ENCODE measurements around the gene PGRMC1. TPM values are rescaled to one million over a fixed set of nuclear protein-coding genes. Genes with fewer than 3 reads are reported as not detected.

Gene PGRMC1
- total RNA-seq (2021) = 177 to 196 TPM (median 193 TPM) in 3 replicates
- Bru-seq, nascent RNA = percentile 97 among the genes with signal in this experiment
- long read RNA-seq, experiment 1, transcript PGRMC1-201 (3 exons, 1,911 nt) = major isoform, 503 of 543 reads
- long read RNA-seq, experiment 1, partial matches to known transcripts = 11 of 543 reads
- long read RNA-seq, experiment 1, other reads (novel, unspliced or antisense) = 29 of 543 reads
- long read RNA-seq, experiment 2, transcript PGRMC1-201 (3 exons, 1,911 nt) = major isoform, 154 of 422 reads
- long read RNA-seq, experiment 2, partial matches to known transcripts = 88 of 422 reads
- long read RNA-seq, experiment 2, other reads (novel, unspliced or antisense) = 180 of 422 reads
- long read RNA-seq, experiment 3, transcript PGRMC1-201 (3 exons, 1,911 nt) = major isoform, 21 of 25 reads
- long read RNA-seq, experiment 3, partial matches to known transcripts = 4 of 25 reads
- long read RNA-seq, experiment 3, other reads (novel, unspliced or antisense) = 0 of 25 reads

DNA sequence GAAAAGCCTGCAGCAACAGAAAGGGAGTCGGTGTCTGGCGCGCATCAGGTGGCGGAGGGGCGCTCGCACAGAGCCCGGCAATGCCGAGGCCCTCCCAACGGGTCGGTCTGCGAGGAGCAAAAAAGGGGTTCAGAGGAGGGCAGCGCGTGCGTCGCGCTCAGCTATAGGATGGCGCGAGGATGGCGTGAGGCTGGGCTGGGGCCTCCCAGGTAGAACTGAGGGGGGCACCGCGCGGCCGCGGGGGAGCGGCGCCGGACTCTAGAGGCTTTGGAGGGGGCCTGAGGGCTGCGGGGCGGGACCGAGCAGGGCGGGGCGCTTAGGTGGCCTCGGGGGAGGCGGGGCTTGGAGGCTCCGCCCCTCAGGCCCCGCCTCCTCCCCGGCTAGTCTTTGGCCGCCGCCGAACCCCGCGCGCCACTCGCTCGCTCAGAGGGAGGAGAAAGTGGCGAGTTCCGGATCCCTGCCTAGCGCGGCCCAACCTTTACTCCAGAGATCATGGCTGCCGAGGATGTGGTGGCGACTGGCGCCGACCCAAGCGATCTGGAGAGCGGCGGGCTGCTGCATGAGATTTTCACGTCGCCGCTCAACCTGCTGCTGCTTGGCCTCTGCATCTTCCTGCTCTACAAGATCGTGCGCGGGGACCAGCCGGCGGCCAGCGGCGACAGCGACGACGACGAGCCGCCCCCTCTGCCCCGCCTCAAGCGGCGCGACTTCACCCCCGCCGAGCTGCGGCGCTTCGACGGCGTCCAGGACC, at the start of gene PGRMC1:
TSS of gene PGRMC1 (plus strand) at position 414 of the 751 bp plus-strand sequence. CDS start at position 493, 79 bp downstream.
- peak; percentile 89 for ATAC-seq
- Mint-ChIP-seq H3K4me1 (peaks cover 39% of the 10 kb centered on the region), H3K36me3 (peaks cover 6% of the 10 kb centered on the region), H3K27me3 (ENCODE audit: low read depth) (no peaks in the 10 kb centered on the region), H3K9me3 (no peaks in the 10 kb centered on the region), H3K27ac (peak within 1 kb of the TSS; percentile 98), H3K4me3 (peak within 1 kb of the TSS; percentile 96)
- ChIA-PET CTCF (interaction anchor here (0.8 kb wide), 1 partner anchor 117 kb away, joined by 3 read pairs; no protein-coding TSS in a partner anchor), POLR2A (interaction anchor here (0.6 to 1.2 kb wide), 2 partner anchors 37 to 40 kb away, joined by 3 read pairs; no protein-coding TSS in a partner anchor)
- peak; percentile 77 for DNase-seq (ENCODE audit: low spot score)
- TF ChIP-seq ATF2 (CRISPR knock-in tag; IDR thresholded peaks at IDR 0.05; ENCODE audit: borderline replicate concordance, low read depth) (no peak), EMX1 (CRISPR knock-in tag; IDR thresholded peaks at IDR 0.05) (no peak), GABPB1 (CRISPR knock-in tag; IDR thresholded peaks at IDR 0.05) (no peak), TEAD1 (CRISPR knock-in tag; IDR thresholded peaks at IDR 0.05) (no peak), RELA (CRISPR knock-in tag; IDR thresholded peaks at IDR 0.05; ENCODE audit: borderline replicate concordance) (no peak), ZNF423 (CRISPR knock-in tag; IDR thresholded peaks at IDR 0.05) (no peak), CREM (CRISPR knock-in tag; IDR thresholded peaks at IDR 0.05) (no peak), MXD4 (CRISPR knock-in tag; IDR thresholded peaks at IDR 0.05; ENCODE audit: borderline replicate concordance) (no peak), MYBL2 (CRISPR knock-in tag; IDR thresholded peaks at IDR 0.05) (no peak), FOXP1 (CRISPR knock-in tag; IDR thresholded peaks at IDR 0.05; ENCODE audit: borderline replicate concordance) (peak; percentile 26; the same call in 1 of the 2 replicates), ZBTB43 (CRISPR knock-in tag; IDR thresholded peaks at IDR 0.05) (no peak), IRF2 (CRISPR knock-in tag; IDR thresholded peaks at IDR 0.05; ENCODE audit: borderline replicate concordance, low read depth) (no peak), ESRRA (CRISPR knock-in tag; IDR thresholded peaks at IDR 0.05; ENCODE audit: borderline replicate concordance) (no peak)
- TF ChIP-seq, protein P1, sequence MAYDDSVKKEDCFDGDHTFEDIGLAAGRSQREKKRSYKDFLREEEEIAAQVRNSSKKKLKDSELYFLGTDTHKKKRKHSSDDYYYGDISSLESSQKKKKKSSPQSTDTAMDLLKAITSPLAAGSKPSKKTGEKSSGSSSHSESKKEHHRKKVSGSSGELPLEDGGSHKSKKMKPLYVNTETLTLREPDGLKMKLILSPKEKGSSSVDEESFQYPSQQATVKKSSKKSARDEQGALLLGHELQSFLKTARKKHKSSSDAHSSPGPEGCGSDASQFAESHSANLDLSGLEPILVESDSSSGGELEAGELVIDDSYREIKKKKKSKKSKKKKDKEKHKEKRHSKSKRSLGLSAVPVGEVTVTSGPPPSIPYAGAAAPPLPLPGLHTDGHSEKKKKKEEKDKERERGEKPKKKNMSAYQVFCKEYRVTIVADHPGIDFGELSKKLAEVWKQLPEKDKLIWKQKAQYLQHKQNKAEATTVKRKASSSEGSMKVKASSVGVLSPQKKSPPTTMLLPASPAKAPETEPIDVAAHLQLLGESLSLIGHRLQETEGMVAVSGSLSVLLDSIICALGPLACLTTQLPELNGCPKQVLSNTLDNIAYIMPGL (CRISPR knock-in tag; IDR thresholded peaks at IDR 0.05) = 0 out of 2 replicates have a peak, but pooled peaks have one; percentile 44
- TF ChIP-seq, protein P2, sequence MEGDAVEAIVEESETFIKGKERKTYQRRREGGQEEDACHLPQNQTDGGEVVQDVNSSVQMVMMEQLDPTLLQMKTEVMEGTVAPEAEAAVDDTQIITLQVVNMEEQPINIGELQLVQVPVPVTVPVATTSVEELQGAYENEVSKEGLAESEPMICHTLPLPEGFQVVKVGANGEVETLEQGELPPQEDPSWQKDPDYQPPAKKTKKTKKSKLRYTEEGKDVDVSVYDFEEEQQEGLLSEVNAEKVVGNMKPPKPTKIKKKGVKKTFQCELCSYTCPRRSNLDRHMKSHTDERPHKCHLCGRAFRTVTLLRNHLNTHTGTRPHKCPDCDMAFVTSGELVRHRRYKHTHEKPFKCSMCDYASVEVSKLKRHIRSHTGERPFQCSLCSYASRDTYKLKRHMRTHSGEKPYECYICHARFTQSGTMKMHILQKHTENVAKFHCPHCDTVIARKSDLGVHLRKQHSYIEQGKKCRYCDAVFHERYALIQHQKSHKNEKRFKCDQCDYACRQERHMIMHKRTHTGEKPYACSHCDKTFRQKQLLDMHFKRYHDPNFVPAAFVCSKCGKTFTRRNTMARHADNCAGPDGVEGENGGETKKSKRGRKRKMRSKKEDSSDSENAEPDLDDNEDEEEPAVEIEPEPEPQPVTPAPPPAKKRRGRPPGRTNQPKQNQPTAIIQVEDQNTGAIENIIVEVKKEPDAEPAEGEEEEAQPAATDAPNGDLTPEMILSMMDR (IDR thresholded peaks at IDR 0.05) = no peak
- TF ChIP-seq, protein P3, sequence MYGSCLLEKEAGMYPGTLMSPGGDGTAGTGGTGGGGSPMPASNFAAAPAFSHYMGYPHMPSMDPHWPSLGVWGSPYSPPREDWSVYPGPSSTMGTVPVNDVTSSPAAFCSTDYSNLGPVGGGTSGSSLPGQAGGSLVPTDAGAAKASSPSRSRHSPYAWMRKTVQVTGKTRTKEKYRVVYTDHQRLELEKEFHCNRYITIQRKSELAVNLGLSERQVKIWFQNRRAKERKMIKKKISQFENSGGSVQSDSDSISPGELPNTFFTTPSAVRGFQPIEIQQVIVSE (CRISPR knock-in tag; IDR thresholded peaks at IDR 0.05; ENCODE audit: borderline replicate concordance) = no peak
- TF ChIP-seq, protein P4, sequence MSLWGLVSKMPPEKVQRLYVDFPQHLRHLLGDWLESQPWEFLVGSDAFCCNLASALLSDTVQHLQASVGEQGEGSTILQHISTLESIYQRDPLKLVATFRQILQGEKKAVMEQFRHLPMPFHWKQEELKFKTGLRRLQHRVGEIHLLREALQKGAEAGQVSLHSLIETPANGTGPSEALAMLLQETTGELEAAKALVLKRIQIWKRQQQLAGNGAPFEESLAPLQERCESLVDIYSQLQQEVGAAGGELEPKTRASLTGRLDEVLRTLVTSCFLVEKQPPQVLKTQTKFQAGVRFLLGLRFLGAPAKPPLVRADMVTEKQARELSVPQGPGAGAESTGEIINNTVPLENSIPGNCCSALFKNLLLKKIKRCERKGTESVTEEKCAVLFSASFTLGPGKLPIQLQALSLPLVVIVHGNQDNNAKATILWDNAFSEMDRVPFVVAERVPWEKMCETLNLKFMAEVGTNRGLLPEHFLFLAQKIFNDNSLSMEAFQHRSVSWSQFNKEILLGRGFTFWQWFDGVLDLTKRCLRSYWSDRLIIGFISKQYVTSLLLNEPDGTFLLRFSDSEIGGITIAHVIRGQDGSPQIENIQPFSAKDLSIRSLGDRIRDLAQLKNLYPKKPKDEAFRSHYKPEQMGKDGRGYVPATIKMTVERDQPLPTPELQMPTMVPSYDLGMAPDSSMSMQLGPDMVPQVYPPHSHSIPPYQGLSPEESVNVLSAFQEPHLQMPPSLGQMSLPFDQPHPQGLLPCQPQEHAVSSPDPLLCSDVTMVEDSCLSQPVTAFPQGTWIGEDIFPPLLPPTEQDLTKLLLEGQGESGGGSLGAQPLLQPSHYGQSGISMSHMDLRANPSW (CRISPR knock-in tag; conservative IDR thresholded peaks at IDR 0.05; ENCODE audit: low read depth) = no peak
- TF ChIP-seq, protein P5, sequence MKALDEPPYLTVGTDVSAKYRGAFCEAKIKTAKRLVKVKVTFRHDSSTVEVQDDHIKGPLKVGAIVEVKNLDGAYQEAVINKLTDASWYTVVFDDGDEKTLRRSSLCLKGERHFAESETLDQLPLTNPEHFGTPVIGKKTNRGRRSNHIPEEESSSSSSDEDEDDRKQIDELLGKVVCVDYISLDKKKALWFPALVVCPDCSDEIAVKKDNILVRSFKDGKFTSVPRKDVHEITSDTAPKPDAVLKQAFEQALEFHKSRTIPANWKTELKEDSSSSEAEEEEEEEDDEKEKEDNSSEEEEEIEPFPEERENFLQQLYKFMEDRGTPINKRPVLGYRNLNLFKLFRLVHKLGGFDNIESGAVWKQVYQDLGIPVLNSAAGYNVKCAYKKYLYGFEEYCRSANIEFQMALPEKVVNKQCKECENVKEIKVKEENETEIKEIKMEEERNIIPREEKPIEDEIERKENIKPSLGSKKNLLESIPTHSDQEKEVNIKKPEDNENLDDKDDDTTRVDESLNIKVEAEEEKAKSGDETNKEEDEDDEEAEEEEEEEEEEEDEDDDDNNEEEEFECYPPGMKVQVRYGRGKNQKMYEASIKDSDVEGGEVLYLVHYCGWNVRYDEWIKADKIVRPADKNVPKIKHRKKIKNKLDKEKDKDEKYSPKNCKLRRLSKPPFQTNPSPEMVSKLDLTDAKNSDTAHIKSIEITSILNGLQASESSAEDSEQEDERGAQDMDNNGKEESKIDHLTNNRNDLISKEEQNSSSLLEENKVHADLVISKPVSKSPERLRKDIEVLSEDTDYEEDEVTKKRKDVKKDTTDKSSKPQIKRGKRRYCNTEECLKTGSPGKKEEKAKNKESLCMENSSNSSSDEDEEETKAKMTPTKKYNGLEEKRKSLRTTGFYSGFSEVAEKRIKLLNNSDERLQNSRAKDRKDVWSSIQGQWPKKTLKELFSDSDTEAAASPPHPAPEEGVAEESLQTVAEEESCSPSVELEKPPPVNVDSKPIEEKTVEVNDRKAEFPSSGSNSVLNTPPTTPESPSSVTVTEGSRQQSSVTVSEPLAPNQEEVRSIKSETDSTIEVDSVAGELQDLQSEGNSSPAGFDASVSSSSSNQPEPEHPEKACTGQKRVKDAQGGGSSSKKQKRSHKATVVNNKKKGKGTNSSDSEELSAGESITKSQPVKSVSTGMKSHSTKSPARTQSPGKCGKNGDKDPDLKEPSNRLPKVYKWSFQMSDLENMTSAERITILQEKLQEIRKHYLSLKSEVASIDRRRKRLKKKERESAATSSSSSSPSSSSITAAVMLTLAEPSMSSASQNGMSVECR (CRISPR knock-in tag; IDR thresholded peaks at IDR 0.05; ENCODE audit: borderline replicate concordance) = peak; percentile 21; the same call in 1 of the 2 replicates
- TF ChIP-seq, protein P6, sequence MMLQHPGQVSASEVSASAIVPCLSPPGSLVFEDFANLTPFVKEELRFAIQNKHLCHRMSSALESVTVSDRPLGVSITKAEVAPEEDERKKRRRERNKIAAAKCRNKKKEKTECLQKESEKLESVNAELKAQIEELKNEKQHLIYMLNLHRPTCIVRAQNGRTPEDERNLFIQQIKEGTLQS (CRISPR knock-in tag; conservative IDR thresholded peaks at IDR 0.05) = no peak

Data from WTC11 (cell line).